Neutrophil (primary cell): ENCODE measurements around the gene AQP2.

Source experiments
- H3K27ac ChIP-seq: fragments of 200-600 bp; sonication (generic); 2 replicates; pipeline ENCODE4 v1.5.1; 2016; ENCODE audit warnings: mild to moderate bottlenecking, moderate library complexity
- H3K27me3 ChIP-seq: fragments of 200-600 bp; sonication (generic); 2 replicates; pipeline ENCODE4 v1.6.0; 2016; ENCODE audit warnings: mild to moderate bottlenecking
- H3K36me3 ChIP-seq: fragments of 200-600 bp; sonication (generic); 2 replicates; pipeline ENCODE4 v1.5.1; 2017
- H3K4me1 ChIP-seq, 2 experiments: fragments of 200-600 bp in 1 of 2; sonication (generic) in 1 of 2; 1 replicate in 1 of 2; 2 replicates in 1 of 2; pipeline versions ENCODE4 v1.5.1 to v1.6.1; 2013 to 2016; ENCODE audit warnings: low read depth in 1 of 2, low read length in 1 of 2, mild to moderate bottlenecking in 1 of 2, moderate library complexity in 1 of 2; ENCODE audit not compliant: control insufficient read depth in 1 of 2, insufficient read depth in 1 of 2
- H3K4me3 ChIP-seq, 2 experiments: fragments of 200-600 bp in 1 of 2; sonication (generic) in 1 of 2; 1 replicate in 1 of 2; 2 replicates in 1 of 2; pipeline ENCODE4 v1.5.1; 2013 to 2016; ENCODE audit warnings: low read depth in 1 of 2, low read length in 1 of 2, mild to moderate bottlenecking in 1 of 2, moderate library complexity in 1 of 2
- H3K9me3 ChIP-seq: fragments of 200-600 bp; sonication (generic); 2 replicates; pipeline ENCODE4 v1.5.1; 2016
- TF ChIP-seq, protein P1 (sequence below): fragments of 200-600 bp; sonication (generic); IDR thresholded peaks from 2 replicates; pipeline ENCODE4 v1.5.1; 2016; ENCODE audit warnings: antibody characterized with exemption

The AQP2 gene

DNA sequence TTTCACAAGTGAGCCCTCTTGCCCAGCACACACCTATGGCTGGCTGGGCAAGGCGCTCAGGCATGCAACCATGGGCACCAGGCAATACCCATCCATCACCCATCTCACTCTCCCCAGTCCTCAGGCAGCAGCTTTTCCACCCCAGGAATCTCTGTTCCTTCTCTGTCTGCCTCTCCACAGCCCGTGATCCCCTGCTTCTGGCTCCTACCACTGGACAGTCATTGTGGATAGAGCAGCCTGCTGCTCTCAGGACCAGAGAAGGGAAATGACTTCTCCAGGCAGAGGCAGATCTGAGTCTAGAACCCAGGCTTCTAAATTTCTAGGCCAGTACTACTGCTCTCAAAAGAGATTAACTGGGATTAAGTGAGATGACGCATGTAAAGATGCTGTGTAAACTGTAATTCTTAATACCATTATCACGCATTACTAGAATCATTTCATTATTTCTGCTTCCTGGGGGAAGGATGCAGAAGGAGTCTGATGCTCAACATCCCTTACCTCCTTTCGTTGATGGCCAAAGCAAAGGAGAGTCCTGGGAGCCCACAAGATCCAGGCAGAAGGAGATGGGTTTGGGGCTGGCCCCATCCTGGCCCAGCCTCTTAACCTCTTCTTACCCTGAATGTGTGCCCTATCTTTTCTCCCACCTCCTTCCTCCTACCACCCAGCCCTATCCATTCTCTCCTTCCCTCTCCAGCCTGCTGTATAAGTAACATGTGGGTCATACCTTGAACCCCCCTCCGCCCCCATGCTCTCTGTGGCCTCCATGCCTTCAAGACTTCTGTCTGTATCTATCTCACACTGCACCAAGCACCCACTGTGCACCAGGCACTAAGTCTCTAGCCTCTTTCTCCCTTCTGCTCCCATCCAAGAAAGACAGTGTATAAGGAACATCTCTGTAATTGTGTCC lies 6.4 kb downstream of the AQP2 start:
- Histone ChIP-seq H3K4me3 (no peak overlapping the region), H3K4me1 (peaks cover 17 to 19% of the 10 kb centered on the region in 2 experiments), H3K27me3 (peaks cover 99% of the 10 kb centered on the region), H3K36me3 (no peaks in the 10 kb centered on the region), H3K27ac (no peak overlapping the region), H3K9me3 (no peaks in the 10 kb centered on the region)
- TF ChIP-seq, protein P1, sequence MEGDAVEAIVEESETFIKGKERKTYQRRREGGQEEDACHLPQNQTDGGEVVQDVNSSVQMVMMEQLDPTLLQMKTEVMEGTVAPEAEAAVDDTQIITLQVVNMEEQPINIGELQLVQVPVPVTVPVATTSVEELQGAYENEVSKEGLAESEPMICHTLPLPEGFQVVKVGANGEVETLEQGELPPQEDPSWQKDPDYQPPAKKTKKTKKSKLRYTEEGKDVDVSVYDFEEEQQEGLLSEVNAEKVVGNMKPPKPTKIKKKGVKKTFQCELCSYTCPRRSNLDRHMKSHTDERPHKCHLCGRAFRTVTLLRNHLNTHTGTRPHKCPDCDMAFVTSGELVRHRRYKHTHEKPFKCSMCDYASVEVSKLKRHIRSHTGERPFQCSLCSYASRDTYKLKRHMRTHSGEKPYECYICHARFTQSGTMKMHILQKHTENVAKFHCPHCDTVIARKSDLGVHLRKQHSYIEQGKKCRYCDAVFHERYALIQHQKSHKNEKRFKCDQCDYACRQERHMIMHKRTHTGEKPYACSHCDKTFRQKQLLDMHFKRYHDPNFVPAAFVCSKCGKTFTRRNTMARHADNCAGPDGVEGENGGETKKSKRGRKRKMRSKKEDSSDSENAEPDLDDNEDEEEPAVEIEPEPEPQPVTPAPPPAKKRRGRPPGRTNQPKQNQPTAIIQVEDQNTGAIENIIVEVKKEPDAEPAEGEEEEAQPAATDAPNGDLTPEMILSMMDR: no peak

DNA sequence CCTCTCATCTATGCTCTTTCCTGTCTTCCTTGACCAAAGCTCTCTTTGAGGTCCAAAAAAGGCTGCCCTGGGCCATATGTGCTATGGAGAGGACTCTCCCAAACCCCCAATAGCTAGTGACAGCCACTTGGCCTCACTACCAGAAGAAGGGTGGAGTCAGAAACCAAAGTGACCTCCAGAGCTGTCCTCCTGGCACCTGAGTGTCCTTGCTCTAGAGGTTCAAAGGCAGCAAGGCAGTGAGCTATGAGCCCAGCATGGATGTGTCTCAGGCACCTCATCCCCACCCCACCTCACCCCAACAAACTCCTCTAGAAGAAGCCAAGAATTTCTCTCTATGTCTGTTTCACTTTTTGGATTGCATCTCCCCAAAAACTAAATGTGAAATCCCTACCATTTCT lies 7.0 kb downstream of the AQP2 start:
- no peak overlapping the region for H3K4me3 ChIP-seq
- no peaks in the 10 kb centered on the region for H3K36me3 ChIP-seq
- TF ChIP-seq, protein P1: no peak
- no peak overlapping the region for H3K27ac ChIP-seq
- H3K9me3 ChIP-seq: no peaks in the 10 kb centered on the region
- H3K27me3 ChIP-seq: peaks cover 99% of the 10 kb centered on the region
- H3K4me1 ChIP-seq: peaks cover 17 to 19% of the 10 kb centered on the region in 2 experiments

DNA sequence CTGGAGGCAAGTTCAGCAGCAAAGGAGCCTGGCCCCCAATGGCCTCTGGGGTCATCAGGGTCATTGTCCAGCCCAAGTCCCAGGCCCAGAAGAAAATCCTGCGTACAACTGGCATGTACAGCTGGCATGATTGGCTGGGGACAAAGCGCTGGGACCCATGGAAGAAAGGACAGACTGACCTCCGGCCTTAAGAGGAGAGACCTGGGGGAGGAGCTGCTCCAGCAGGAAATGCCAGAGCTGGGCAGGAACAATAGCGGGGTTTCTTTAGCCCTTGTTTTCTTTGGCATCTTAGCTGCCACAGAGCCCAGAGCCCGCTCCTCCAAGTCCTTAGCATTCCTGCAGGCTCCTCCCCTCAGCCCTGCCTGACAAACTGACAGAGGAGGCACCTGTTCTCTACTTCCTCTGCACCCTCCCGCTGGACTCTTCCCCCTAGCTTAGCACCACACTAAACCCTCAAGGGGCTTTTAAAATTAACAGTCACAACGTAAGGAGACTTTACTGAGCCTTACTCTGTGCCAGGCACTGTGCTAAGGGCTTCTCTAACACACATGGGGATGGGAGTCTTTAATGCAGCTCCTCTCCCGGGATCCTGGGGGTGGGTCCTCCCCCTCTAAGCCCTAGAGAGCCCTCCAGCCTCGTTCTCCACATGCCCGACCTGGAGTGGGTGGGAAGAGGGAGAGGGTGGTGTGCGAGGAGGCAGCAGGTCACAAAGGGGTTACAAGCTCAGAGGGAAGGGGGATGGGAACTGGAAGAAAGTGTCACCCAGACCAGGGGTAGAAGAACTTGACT lies 9.3 kb downstream of the AQP2 start:
- Histone ChIP-seq H3K36me3 (no peaks in the 10 kb centered on the region), H3K4me1 (peaks cover 17 to 19% of the 10 kb centered on the region in 2 experiments), H3K27ac (no peak overlapping the region), H3K4me3 (no peak overlapping the region), H3K9me3 (no peaks in the 10 kb centered on the region), H3K27me3 (peaks cover 99% of the 10 kb centered on the region)
- TF ChIP-seq, protein P1: no peak

DNA sequence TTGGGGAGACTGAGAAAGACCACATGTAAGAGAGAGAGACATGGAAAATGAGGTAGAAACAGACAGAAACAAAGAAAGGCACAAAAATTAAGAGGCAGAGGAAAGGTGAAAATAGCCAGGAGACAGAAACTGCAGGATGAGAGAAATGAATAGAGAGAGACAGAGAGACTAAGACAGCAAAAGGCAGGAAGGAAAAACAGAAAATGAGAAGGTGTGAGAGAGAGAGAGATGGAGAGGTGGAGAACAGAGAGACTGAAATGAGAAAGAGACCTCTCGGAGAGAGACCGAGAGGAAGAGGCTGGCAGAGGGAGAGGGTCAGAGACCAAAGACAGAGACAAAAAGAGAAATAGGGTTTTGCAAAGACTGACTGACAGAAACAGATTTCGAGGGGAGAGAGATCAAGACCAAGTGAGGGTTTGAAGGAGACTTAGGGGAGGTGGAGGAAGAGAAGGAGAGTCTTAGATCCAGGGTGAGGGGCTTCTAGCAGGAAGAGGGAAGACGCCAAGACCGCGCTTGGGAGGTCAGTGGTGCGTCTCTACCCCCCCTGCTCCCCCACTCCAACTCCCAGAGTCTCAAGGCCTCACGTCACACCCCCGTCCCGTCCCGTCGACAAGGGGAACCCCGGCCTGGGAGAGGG lies 10.1 kb downstream of the AQP2 start:
- H3K4me3 ChIP-seq: no peak overlapping the region
- peaks cover 99% of the 10 kb centered on the region for H3K27me3 ChIP-seq
- peaks cover 12 to 14% of the 10 kb centered on the region in 2 experiments for H3K4me1 ChIP-seq
- TF ChIP-seq, protein P1: no peak
- no peak overlapping the region for H3K27ac ChIP-seq
- H3K9me3 ChIP-seq: no peaks in the 10 kb centered on the region
- no peaks in the 10 kb centered on the region for H3K36me3 ChIP-seq

DNA sequence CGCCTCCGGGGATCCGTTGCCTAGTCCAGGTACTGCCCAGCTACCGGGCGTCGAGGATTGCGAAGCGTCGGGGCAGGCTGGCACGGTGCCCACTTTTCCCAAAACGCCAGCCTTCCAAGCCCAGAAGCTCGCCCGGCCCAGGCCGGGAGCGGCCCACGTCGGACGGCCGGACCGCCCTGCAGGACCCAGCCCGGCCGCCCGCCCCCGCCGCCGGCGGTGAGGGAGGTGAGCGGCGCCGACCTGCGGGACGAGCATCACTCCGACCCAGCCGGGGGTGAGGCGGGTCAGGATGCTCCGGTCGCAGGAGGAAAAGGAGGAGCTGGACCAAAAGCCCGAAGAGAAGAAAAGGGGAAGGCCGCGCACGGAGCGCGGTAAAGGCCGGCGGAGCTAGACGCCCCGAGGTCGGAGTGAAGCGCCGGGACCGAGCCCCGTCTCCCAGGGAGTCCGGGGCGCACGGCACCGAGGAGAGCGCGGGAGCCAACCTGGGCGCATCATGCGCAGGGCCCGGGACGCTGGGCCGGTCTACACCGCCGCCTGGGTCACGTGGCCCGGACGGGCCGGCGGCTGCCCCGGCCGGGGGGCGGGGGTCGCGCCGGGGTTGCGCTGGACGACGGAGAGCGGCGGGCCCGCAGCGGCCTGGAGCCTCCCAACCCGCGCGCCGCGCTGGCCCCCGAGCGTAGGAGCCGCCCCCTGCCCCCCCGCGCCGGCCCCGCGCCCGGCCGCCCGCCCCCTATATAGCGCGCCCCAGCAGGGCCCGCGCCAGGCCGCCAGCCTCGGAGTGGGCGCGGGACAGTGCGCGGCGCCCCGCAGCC lies 10.8 kb downstream of the AQP2 start, which contains the start of gene AQP5:
TSS of gene AQP5 (plus strand) at position 762 of the 812 bp plus-strand sequence. CDS start 146 bp downstream, outside the sequence.
- Histone ChIP-seq H3K36me3 (no peaks in the 10 kb centered on the region), H3K4me1 (peaks cover 5 to 6% of the 10 kb centered on the region in 2 experiments), H3K9me3 (no peaks in the 10 kb centered on the region), H3K4me3 (no peak within 1 kb of the TSS), H3K27me3 (peaks cover 99% of the 10 kb centered on the region), H3K27ac (no peak within 1 kb of the TSS)
- TF ChIP-seq, protein P1: no peak
